ENCODE data around the gene CAVIN4.

CAVIN4 gene

GRCh38 chr9:100584951-100585350 is 7.1 kb downstream of the CAVIN4 start:
- in situ Hi-C loops (cut with MboI; ENCODE audit: low sequenced_read_pairs, unreplicated experiment) = no loop called here
- no peak for DNase-seq (ENCODE audit: low spot score)
- TF ChIP-seq CTCF (IDR thresholded peaks at IDR 0.05; ENCODE audit: borderline replicate concordance, control extremely low read depth, extremely low read depth, insufficient read depth, missing control alignments) = no peak

- DNase-seq (ENCODE audit: low spot score) = no peak
These were observed 8.2 kb downstream of the CAVIN4 start for GRCh38 chr9:100586093-100586492.

GRCh38 chr9:100587375-100587774 is 9.5 kb downstream of the CAVIN4 start:
- no peak for DNase-seq (ENCODE audit: low spot score)
- no peak for TF ChIP-seq CTCF (IDR thresholded peaks at IDR 0.05; ENCODE audit: borderline replicate concordance, control extremely low read depth, extremely low read depth, insufficient read depth, missing control alignments)
- in situ Hi-C loops (cut with MboI; ENCODE audit: low sequenced_read_pairs, unreplicated experiment) = no loop called here

More at GRCh38 chr9:100586093-100586492, 8.2 kb downstream of the CAVIN4 start:
- in situ Hi-C loops (cut with MboI; ENCODE audit: low sequenced_read_pairs, unreplicated experiment) = no loop called here
- no peak for TF ChIP-seq CTCF (IDR thresholded peaks at IDR 0.05; ENCODE audit: borderline replicate concordance, control extremely low read depth, extremely low read depth, insufficient read depth, missing control alignments)

GRCh38 chr9:100589582-100589981 is 11.7 kb downstream of the CAVIN4 start:
- TF ChIP-seq CTCF (IDR thresholded peaks at IDR 0.05; ENCODE audit: borderline replicate concordance, control extremely low read depth, extremely low read depth, insufficient read depth, missing control alignments) = no peak
- in situ Hi-C loops (cut with MboI; ENCODE audit: low sequenced_read_pairs, unreplicated experiment) = no loop called here
- DNase-seq (ENCODE audit: low spot score) = no peak

GRCh38 chr9:100590481-100590880 is 12.6 kb downstream of the CAVIN4 start:
- in situ Hi-C loops (cut with MboI; ENCODE audit: low sequenced_read_pairs, unreplicated experiment) = loop anchor here (10.0 kb wide), 1 partner anchor 256 kb away; no protein-coding TSS in a partner anchor
- DNase-seq (ENCODE audit: low spot score) = no peak
- TF ChIP-seq CTCF (IDR thresholded peaks at IDR 0.05; ENCODE audit: borderline replicate concordance, control extremely low read depth, extremely low read depth, insufficient read depth, missing control alignments) = no peak

- no peak for DNase-seq (ENCODE audit: low spot score)
- in situ Hi-C loops (cut with MboI; ENCODE audit: low sequenced_read_pairs, unreplicated experiment) = loop anchor here (10.0 kb wide), 1 partner anchor 256 kb away; no protein-coding TSS in a partner anchor
- TF ChIP-seq CTCF (IDR thresholded peaks at IDR 0.05; ENCODE audit: borderline replicate concordance, control extremely low read depth, extremely low read depth, insufficient read depth, missing control alignments) = no peak
These were observed 13.3 kb downstream of the CAVIN4 start for GRCh38 chr9:100591139-100591538.

All from GM13976 (cell line).